ENCODE measurements around the gene GALNT11. TPM values are rescaled to one million over a fixed set of nuclear protein-coding genes. Genes with fewer than 3 reads are reported as not detected.

The GALNT11 gene
- total and polyA plus RNA-seq, 4 donors, result 12.0 to 21.8 (median 13.8) TPM

DNA sequence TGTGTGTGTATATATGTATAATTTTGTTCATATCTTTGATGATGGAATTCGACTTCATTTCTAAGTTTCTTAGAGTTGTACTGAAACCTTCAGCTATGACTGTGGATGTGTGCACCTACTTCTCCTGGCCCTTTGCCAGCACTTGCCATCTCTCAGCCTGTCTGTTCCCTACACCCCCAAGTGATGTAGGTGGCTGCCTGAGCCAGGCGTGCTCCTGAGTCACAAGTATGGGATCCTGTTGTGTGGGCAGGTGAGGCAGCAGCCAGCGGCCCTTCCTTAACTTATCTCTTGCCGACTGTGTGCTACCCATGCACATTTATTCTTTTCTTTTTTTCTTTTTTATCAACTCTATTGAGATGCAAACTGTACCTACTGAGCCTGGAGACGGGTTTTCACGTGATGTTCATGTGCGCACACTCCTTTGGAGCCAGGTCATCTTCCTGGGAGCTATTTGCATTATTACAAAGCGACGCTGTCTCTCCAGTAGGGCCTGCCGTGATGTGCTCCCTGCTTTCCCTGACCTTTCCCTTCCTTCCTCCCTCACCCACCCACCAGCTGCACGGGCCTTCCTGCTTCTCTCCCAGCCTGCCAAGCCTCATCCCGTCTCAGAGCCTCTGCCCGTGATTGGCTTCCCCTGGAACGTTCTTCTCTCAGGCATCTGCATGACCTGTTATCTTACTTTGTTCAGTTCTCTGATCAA is 31.3 kb upstream of the GALNT11 start:
- H3K36me3 ChIP-seq (ENCODE audit: control insufficient read depth in 4 of 4, insufficient read depth in 3 of 4, low read depth in 1 of 4, low read length in 3 of 4), result no peaks in the 10 kb centered on the region
- WGBS, result 71% methylated on average over 14 of the region's 14 CpGs
- H3K27ac ChIP-seq (ENCODE audit: low read depth in 1 of 2, low read length in 2 of 2), result no peak overlapping the region
- DNase-seq (ENCODE audit: low spot score), result no peak
- TF ChIP-seq HNF4A (conservative IDR thresholded peaks at IDR 0.05), result no peak
- no peaks in the 10 kb centered on the region for H3K9me3 ChIP-seq (ENCODE audit: control insufficient read depth in 4 of 4, low read length in 3 of 4)
- H3K4me1 ChIP-seq (ENCODE audit: control insufficient read depth in 4 of 4, insufficient read depth in 4 of 4, low read length in 3 of 4), result peaks cover 0 to 3% (median 0%) of the 10 kb centered on the region in 4 donors
- H3K9ac ChIP-seq (ENCODE audit: low read depth in 1 of 2, low read length in 2 of 2), result no peak overlapping the region
- no peak overlapping the region for H3K4me3 ChIP-seq (ENCODE audit: low read depth in 1 of 3, low read length in 3 of 3)
- peaks cover 0 to 2% (median 0%) of the 10 kb centered on the region in 4 donors for H3K27me3 ChIP-seq (ENCODE audit: control insufficient read depth in 4 of 4, insufficient read depth in 4 of 4, low read length in 3 of 4)

DNA sequence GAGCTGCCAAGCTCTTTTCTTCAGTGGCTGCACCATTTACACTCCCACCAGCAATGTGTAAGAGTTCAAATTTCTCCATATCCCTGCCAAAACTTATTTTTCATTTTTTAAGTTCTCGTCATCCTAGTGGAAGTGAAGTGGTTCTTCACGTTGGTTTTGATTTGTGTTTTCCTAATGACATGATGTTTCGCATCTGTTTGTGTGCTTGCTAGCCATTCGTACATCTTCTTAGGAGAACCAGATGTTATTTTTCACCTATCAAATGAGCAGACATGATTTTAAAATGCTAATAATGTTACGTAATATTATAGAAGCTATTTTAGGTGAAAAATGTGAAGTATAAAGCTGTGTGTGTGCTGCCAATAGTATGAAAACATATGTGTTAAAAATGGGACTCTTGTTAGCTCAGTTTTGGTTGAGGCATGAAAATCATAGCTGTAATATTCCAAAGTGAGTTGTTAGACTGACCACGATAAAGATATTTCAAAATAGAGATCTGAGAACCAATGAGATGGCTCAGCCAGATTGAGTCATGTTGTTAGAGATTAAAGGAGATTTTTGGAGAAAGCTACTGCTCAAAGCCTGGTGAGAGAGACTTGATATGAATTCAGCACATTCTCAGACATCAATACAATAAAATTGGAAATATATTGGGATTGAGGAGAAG is 25.9 kb upstream of the GALNT11 start:
- H3K27me3 ChIP-seq (ENCODE audit: control insufficient read depth in 4 of 4, insufficient read depth in 4 of 4, low read length in 3 of 4), result peaks cover 0 to 2% (median 0%) of the 10 kb centered on the region in 4 donors
- H3K4me3 ChIP-seq (ENCODE audit: low read depth in 1 of 3, low read length in 3 of 3), result no peak overlapping the region
- H3K9me3 ChIP-seq (ENCODE audit: control insufficient read depth in 4 of 4, low read length in 3 of 4), result no peaks in the 10 kb centered on the region
- no peak for DNase-seq (ENCODE audit: low spot score)
- TF ChIP-seq, protein P1, sequence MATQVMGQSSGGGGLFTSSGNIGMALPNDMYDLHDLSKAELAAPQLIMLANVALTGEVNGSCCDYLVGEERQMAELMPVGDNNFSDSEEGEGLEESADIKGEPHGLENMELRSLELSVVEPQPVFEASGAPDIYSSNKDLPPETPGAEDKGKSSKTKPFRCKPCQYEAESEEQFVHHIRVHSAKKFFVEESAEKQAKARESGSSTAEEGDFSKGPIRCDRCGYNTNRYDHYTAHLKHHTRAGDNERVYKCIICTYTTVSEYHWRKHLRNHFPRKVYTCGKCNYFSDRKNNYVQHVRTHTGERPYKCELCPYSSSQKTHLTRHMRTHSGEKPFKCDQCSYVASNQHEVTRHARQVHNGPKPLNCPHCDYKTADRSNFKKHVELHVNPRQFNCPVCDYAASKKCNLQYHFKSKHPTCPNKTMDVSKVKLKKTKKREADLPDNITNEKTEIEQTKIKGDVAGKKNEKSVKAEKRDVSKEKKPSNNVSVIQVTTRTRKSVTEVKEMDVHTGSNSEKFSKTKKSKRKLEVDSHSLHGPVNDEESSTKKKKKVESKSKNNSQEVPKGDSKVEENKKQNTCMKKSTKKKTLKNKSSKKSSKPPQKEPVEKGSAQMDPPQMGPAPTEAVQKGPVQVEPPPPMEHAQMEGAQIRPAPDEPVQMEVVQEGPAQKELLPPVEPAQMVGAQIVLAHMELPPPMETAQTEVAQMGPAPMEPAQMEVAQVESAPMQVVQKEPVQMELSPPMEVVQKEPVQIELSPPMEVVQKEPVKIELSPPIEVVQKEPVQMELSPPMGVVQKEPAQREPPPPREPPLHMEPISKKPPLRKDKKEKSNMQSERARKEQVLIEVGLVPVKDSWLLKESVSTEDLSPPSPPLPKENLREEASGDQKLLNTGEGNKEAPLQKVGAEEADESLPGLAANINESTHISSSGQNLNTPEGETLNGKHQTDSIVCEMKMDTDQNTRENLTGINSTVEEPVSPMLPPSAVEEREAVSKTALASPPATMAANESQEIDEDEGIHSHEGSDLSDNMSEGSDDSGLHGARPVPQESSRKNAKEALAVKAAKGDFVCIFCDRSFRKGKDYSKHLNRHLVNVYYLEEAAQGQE (IDR thresholded peaks at IDR 0.05), result no peak
- TF ChIP-seq TAF1 (conservative IDR thresholded peaks at IDR 0.05) (no peak), GABPA (IDR thresholded peaks at IDR 0.05 in 1 of 2, conservative IDR thresholded peaks at IDR 0.05 in 1 of 2) (no peak), JUND (IDR thresholded peaks at IDR 0.05) (no peak), FOXA1 (IDR thresholded peaks at IDR 0.05) (no peak), YY1 (IDR thresholded peaks at IDR 0.05) (no peak), RXRA (IDR thresholded peaks at IDR 0.05) (no peak), FOXA2 (IDR thresholded peaks at IDR 0.05) (no peak), RAD21 (IDR thresholded peaks at IDR 0.05) (no peak), NR2F2 (IDR thresholded peaks at IDR 0.05) (no peak)
- TF ChIP-seq, protein P2, sequence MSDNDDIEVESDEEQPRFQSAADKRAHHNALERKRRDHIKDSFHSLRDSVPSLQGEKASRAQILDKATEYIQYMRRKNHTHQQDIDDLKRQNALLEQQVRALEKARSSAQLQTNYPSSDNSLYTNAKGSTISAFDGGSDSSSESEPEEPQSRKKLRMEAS (IDR thresholded peaks at IDR 0.05), result no peak
- WGBS, result 83% methylated on average over 6 of the region's 6 CpGs
- no peaks in the 10 kb centered on the region for H3K4me1 ChIP-seq (ENCODE audit: control insufficient read depth in 4 of 4, insufficient read depth in 4 of 4, low read length in 3 of 4)
- H3K9ac ChIP-seq (ENCODE audit: low read depth in 1 of 2, low read length in 2 of 2), result no peak overlapping the region
- no peaks in the 10 kb centered on the region for H3K36me3 ChIP-seq (ENCODE audit: control insufficient read depth in 4 of 4, insufficient read depth in 3 of 4, low read depth in 1 of 4, low read length in 3 of 4)
- no peak overlapping the region for H3K27ac ChIP-seq (ENCODE audit: low read depth in 1 of 2, low read length in 2 of 2)

DNA sequence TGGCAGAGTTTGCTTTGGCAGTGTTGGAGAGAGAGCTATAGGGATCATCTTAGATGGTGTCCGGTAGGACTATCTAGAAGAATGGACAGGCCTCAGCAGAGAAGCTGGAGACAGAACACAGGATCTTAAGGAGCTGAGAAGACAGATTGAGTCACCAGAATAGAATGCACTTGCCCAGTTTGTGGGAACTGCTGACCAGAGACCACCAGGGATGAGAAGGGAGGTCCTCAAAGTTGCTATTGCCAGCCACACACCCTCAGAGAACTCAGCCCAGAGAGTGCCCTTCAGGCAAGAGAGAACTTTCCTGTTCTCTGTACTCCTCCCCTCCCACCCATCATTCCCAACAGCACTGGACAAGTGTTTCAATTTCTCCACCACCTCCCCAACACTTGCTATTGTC is 25.3 kb upstream of the GALNT11 start:
- no peak overlapping the region for H3K27ac ChIP-seq (ENCODE audit: low read depth in 1 of 2, low read length in 2 of 2)

More for the DNA sequence above, 25.3 kb upstream of the GALNT11 start:
- WGBS, result 88% methylated on average over 1 of the region's 1 CpG
- no peak for DNase-seq (ENCODE audit: low spot score)
- Histone ChIP-seq H3K4me1 (ENCODE audit: control insufficient read depth in 4 of 4, insufficient read depth in 4 of 4, low read length in 3 of 4) (no peaks in the 10 kb centered on the region), H3K4me3 (ENCODE audit: low read depth in 1 of 3, low read length in 3 of 3) (no peak overlapping the region), H3K9me3 (ENCODE audit: control insufficient read depth in 4 of 4, low read length in 3 of 4) (no peaks in the 10 kb centered on the region), H3K36me3 (ENCODE audit: control insufficient read depth in 4 of 4, insufficient read depth in 3 of 4, low read depth in 1 of 4, low read length in 3 of 4) (no peaks in the 10 kb centered on the region), H3K27me3 (ENCODE audit: control insufficient read depth in 4 of 4, insufficient read depth in 4 of 4, low read length in 3 of 4) (peaks cover 0 to 2% (median 0%) of the 10 kb centered on the region in 4 donors), H3K9ac (ENCODE audit: low read depth in 1 of 2, low read length in 2 of 2) (no peak overlapping the region)
- no peak for TF ChIP-seq HNF4G (IDR thresholded peaks at IDR 0.05)
